HL-60/S4 treated with phorbol 12-myristate 13-acetate at 8.2 ng/mL for 4 days and 3 days (cell line): Measurements from ENCODE around the gene PTPRN2.

Source experiments
- in situ Hi-C: fragments of 300-500 bp; cut with MboI; formaldehyde crosslinking; loops from 2 replicates; pipeline ENCODE4 v1.15.0; 2022; ENCODE audit warnings: low sequenced_read_pairs

PTPRN2 gene

DNA sequence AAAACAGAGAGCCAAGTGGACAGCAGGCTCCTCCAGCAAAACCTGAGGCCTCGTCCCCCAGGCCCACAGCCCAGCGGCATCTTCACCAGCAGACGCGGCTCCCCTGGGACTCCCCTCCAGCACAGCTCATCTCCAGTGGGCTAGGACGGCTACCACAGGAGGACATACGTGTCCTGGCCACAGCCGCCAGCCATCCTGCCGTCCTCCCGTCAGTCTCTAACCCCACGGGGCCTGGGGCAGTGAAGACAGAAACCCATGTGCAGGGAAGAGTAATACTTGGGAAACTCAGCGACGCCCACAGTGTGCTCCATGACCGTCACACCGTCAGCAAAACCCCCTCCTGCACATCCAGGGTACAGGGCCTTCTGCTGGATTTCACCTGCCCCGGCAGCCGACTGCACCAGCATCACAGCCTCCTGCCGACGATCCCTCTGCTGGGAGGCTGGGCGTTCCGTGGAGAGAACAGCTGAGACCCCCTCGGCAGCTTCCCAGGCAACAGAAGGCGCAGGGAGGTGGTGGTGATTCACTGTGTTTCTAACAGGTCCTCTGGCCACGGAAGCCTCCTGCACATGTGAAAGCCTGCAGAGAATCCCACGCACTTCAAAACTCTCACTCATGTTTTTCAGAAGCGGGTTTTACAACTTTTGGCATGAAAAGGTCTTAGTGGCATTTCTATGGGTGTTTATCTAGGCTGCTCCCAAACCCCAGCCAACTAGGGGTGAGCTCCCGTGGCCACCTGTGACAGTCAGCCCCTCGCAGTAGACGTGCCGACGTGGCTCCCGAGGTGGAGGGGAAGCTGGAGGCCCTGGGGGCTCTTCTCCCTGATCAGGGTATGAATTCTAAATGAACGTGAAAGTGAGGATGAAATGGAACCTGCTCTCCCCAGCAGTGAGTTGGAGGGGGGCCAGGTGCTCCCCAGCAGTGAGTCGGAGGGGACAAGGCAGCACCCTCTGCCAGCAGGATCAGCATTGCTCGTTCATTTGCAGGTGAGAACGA, 513.5 kb downstream of the PTPRN2 start:
- in situ Hi-C loops = no loop called here

DNA sequence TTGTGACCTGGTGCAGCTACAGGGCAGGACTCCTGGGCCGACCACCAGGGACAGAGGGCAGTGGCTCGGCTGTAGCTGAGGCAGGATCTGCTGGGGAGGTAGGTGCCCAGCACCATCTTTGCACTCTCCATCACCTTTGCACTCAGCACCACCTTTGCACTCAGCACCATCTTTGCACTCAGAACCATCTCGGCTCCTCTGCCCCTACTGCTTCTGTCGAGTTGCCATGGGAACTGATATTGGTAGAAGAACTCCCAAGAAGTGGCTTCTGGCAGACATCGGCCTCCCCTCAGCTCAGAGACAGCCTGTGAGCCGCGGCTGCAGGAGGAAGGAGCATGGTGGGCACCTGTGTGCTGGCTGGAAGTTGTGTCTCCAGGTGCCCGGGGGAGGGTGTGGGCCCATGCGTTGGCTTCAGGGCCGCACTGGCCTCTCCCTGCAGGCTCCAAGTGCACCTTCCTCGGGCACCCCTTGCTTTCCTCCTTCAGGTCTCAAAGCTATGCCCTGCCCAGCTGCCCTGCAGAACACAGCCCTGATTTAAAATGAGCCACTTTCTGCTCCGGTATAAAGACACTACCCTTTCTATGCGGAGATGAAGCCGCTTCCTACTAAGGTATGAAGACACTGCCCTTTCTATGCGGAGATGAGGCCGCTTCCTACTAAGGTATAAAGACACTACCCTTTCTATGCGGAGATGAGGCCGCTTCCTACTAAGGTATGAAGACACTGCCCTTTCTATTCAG, 514.5 kb downstream of the PTPRN2 start:
- in situ Hi-C loops = no loop called here

DNA sequence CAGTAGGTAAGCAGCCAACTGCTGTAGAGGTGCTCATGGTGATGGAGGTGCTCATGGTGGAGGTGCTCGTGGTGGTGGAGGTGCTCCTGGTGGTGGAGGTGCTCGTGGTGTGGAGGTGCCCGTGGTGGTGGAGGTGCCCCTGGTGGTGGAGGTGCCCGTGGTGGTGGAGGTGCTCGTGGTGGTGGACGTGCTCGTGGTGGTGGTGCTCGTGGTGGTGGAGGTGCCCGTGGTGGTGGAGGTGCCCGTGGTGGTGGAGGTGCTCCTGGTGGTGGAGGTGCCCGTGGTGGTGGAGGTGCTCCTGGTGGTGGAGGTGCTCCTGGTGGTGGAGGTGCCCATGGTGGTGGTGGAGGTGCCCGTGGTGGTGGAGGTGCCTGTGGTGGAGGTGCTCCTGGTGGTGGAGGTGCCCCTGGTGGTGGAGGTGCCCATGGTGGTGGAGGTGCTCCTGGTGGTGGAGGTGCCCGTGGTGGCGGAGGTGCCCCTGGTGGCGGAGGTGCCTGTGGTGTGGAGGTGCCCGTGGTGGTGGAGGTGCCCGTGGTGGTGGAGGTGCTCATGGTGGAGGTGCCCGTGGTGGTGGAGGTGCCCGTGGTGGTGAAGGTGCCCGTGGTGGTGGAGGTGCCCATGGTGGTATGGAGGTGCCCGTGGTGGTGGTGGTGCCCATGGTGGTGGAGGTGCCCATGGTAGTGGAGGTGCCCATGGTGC, 517.3 kb downstream of the PTPRN2 start:
- in situ Hi-C loops = no loop called here

DNA sequence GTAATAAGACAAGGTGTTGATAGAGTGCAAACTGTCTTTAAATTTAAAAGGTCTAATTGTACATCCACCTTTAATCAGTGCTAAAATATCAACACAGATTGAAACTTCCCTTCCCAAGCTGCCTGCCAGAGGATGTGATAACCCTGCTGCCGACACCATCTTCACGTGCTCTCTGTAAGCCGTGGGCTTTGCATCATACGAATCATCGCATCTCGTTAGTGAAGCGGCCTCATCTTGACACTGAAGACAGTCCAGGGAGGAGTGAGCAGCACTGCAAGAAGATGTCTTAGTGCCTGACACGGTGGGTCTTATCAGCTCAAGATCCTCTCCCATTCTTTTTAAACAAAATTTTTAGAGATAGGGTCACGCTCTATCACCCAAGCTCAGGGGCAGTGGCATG, 518.8 kb downstream of the PTPRN2 start:
- in situ Hi-C loops = no loop called here

DNA sequence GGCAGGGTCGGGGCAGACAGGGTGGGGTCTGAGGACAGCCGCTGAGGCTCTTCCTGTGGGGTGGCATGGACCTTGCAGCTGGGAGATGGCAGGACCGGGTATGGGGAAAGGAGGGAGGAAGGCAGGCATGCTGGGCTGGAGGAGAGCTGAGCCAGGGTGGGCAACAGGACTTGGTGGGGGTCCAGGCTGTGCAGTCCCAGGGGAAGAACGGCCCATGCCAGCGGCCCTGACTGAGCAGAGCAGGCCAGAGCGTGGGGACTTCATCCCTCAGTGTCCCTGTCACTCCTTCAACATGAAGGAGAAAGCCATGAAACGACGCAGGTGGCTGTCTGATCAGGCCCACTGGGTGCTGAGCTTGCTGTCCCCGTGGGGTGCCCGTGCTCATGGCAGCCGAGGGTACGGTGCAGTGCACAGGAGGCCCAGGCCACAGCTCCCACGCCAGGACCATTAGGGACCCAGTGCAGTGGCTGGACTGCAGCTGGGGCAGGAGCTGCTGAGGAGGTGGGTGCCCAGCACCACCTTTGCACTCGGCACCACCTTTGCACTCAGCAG, 519.6 kb downstream of the PTPRN2 start:
- in situ Hi-C loops = no loop called here

DNA sequence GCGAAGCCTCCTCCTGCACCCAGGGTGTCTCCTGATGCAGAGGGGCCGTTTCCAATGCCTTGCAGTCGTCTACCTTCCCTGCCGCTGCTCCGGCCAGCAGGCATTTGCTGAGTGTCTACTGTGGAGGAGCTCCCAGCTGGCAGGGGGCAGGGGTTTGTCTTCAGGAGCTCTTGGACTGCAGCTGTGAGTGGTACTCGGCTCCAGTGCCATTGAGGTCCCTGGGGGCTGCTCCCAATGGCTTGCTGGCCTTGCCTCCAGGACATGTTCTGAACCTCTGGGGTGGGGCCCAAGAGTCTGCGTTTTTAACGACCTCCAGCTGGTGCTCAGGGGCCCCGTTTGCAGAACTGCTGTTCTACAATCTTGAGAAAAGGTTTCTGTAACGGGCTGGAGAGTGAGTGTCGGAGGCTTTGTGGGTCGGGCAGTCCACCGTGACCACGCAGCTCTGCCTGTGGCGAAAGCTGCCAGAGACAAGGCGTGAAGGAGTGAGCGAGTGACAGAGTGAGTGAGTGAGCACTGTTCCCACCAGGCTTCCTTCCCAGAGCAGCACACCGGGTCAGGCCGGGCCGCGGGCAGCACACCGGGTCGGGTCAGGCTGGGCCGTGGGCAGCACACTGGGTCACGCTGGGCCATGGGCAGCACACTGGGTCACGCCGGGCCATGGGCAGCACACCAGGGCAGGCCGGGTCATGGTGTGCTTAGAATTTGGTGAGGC, 520.2 kb downstream of the PTPRN2 start:
- in situ Hi-C loops = no loop called here

DNA sequence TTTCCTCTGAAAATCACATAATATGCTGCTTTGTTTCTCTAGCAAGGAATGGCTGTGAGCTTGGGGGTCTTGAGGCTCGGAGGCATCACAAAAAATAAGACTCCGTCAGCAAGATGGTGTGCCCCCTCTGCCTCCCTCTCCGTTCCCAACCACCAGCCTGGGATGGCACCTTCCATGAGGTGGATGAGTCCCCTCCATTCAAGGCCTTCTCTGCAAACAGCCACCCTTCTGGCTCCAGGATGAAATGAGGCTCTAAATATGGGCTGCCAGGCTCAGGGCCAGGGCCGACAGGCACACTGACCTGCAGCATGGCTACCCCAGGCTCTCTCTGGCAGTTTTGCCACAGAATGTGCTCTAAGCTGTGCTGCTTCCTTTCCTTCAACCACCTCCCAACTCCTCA, 521.5 kb downstream of the PTPRN2 start:
- in situ Hi-C loops = no loop called here

DNA sequence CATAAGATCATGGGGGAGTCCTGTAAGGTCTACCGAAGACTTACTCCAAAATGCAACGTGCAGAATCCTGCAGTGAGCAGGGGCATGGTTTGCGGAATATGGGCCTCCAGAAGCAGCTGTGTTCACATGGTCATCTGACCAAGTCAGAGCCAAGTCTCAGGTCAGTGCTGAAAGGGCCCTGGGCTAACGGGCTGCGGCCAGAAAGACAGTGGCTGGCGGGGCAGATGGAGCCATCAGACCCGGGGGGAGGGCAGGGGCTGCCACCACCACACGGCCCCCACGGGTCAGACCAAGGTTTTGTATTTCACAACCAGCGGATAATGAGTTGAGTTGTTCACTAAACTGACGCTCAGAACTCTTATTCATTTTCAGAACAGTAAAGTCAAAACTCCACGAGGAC, 522.3 kb downstream of the PTPRN2 start:
- in situ Hi-C loops = no loop called here

DNA sequence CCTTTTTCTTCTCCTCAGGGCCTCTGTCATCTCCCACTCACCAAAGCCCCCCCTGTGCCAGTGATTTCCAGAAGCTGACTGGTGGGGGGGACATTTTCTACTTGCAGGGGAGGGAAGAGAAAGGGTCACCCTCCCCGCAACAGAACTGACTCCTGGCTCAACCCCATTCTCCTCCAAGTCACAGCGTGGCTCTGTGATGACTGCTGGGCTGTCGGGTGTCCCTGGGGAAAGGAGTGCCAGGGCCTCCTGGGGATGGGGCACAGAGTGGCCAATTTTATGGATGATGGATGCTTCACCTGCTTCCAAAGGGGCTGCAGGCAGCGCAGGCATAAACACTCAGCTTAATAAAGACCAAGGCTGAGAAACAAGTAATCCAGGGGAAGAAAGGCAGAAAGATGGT, 523.0 kb downstream of the PTPRN2 start:
- in situ Hi-C loops = no loop called here

DNA sequence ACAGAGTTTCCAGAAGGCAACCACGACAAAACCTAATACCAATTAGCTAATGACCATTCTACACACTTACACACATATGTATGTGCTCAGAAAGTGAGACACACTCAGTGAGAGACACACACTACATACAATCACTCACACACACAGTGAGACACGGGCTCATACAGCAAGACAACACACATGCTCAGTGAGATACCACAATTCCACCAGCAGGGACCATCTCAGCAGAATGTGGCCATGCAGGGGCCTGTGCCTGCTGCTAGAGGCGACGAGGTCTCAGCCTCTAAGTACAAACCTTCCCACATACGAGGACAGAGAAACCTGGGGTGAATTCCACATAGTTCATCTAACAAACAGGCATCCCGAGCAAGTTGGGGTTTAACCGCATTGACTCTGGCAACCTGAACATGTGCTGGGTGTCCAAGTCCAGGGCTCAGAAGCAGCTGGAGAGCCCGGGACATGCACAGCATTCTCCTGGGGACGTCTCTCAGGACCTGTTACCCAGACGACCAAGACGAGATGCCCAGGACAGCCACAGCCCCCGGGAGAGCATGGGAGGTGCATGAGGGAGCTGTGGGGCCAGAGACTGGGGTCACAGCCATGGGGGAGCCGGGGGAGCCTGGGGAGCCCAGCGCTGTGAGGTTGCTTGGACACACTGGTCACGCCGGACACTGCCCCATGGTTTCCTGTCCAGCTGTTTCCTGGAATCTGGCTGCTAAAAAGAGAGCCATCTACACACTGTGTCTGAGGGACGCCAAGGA, 523.6 kb downstream of the PTPRN2 start:
- in situ Hi-C loops = no loop called here

DNA sequence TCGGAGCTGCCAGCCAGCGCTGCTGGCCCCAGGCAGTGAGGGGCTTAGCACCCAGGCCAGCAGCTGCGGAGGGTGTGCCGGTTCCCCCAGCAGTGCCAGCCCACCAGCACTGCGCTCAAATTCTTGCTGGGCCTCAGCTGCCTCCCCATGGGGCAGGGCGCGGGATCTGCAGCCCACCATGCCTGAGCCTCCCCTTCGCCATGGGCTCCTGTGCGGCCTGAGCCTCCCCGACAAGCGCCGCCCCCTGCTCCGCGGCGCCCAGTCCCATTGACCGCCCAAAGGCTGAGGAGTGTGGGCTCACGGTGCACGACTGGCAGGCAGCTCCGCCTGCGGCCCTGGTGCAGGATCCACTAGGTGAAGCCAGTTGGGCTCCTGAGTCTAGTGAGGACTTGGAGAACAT, 525.0 kb downstream of the PTPRN2 start:
- in situ Hi-C loops = no loop called here

DNA sequence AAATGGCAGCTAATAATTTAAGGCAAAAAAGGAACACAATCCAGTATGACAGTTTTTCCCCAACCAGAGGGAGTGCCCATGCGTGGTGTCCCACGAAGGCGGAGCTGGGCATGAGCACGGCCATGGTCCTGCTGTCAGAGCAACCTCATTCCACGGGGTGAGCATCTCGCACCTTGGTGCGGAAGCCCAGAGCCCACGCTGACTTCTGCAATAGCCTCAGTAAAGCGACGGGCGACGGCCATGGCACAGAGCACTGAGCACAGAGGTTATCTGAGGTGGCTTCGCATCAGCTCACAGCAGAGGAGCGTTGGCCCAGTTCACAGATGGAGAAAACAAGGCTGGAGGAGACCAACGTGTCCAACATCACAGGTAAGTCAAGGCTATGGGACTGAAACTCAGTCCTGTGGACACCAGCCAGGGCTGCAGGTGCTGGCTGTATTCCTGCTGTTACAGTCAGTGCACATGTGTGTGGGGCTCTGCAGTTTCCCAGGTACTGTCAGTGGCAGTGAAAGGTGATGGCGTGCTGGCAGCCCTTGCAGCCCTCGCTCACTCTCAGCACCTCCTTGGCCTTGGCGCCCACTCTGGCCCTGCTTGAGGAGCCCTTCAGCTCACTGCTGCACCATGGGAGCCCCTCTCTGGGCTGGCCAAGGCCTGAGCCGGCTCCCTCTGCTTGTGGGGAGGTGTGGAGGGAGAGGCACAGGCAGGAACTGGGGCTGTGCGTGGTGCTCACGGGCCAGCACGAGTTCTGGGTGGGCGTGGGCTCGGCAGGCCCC, 525.6 kb downstream of the PTPRN2 start:
- in situ Hi-C loops = no loop called here

DNA sequence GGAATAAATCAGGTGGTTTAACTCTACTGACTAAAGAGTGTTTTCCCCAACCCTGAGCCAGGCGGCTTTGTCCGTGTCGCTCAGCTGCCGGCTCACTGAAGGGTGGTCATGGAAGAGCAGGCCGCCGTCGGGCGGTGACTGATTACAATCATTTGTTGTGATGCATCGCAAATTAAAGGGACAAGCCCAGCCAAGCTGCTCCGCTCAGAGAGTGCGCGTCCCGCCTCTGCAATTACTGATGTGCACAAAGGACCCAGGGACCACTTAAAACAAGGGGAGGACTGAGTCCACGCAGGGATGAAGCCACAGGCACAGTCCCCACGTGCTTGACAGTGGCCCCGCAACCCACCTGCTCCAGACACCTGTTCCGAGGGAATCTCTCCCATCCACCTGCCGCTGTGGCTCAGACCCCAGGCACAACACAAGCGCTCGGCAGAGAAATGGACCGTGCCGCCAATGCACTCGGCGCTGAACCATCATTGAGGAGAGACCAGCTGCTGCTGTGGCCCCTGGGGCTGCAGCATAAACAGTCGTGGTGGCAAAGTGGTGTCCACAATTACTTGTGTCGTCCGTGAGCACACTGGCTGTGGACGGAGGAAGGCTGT, 526.5 kb downstream of the PTPRN2 start:
- in situ Hi-C loops = no loop called here

DNA sequence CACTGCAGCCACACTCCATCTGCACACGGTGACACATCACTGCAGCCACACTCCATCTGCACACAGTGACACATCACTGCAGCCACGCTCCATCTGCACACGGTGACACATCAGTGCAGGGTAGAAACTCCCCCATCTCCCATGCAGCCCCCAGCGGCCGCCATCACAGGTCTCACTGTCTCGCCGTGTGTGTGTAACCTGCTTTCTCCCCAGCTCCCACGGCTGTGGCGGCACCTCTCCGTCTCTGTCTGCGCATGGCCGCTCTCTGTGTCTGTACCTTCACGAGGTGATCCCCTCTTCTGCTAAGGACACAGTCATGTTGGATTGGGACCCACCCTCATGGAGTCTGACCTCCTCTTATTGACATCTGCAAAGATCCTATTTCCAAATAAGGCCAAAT, 527.4 kb downstream of the PTPRN2 start:
- in situ Hi-C loops = no loop called here

DNA sequence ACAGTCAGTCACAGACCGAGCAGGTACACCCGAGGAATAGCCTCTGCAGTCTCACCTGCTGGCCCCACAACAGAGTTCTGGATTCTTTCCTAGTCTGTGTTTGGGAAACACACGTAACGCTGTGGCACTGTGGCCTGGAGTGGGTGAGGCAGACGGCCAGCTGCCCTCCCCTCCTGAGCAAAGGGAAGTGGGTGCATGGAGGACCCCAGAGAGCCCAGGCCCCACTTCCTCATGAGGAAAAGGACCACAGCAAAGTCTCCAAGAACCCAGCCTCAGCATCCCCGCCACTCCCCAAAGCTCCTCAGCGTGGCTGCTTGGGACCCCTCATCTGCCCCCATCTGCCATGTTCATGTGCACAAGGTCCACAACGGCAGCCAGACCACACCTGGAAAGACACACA, 530.2 kb downstream of the PTPRN2 start:
- in situ Hi-C loops = no loop called here

DNA sequence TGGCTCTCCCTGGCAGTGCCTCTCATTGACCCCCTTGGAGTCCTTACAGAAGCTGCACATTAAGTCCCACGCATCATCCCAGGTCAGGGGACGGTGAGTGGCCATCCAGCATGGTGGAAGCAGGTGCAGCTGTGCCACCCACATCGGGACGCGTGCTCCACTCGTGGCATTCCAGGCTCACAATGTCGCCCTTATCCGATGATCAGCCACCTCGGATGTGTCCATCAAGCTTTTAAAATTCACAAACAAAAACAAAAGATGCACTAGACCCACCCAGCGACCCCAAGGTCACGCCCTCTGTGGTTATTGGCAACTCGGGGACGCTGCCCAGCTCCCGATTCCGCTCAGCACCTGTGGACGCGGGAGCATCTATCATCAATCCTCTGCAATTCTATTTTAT, 530.9 kb downstream of the PTPRN2 start:
- in situ Hi-C loops = no loop called here

DNA sequence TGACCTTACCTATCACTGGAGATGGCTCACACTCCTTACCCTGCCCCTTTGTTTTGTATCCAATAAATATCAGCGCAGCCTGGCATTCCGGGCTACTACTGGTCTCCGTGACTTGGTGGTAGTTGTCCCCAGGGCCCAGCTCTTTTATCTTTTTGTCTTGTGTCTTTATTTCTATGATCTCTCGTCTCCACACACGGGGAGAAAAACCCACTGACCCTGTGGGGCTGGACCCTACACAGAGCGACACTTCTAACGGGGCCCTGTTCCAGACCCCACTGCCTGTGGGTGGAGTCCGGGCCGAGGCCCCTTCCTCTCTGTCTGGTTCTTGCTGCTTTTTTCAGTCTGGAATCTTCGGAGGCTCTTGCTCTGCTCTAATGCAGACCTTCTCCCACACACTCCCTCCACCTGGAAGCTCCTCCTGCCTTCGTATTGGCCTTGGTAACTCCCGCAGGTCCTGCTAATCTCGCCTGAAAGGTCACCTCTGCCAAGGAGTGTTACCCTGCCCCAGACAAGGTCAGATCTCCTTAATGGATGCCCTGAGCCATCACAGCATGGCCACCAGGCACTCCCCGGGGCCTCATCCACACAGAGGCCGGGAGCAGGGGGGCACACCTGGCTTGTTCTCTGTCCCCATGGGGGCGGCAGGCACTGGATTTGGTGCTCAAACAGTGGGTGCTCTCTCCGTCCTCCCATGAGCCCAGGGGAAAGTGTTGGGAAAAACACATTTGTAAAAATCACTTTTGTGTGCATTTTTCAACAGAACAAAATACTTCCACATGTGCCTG, 531.7 kb downstream of the PTPRN2 start:
- in situ Hi-C loops = no loop called here

DNA sequence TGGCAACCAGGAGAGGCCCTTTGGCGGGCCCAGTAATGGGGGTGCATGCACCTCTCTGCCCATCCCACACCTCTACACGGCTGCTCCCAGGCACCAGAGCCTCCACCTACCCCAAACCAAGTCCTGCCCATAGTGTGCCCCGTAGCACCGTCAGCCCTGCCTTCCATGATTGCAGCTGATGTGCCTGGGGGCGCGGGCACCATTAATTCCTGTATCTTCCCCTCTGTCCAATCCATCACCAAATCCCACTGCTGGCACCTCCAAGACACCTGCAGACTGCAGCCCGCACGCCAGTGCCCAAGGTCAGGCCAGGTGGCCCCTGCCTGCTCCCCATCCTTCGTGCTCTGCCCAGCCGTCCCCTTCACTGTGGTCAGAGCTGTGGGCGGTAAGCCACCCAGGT, 533.0 kb downstream of the PTPRN2 start:
- in situ Hi-C loops = no loop called here
